Smooth muscle cell (in vitro differentiated cells): ENCODE measurements around the gene GOLGA8J. TPM values are rescaled to one million over a fixed set of nuclear protein-coding genes. Genes with fewer than 3 reads are reported as not detected.

Experiments
- polyA plus RNA-seq: library from polyadenylated mRNA; unstranded; fragments of >200 nt; fragmentation: Nextera tagmentation; extraction: Ambion mirVana; gene quantifications from 2 replicates; pipeline ENCODE4 v1.2.1, GENCODE V29; 2016
- small RNA-seq: library from RNA; depleted of rRNA; stranded (forward); fragments of <200 nt; gene quantifications from one replicate; pipeline ENCODE3, GENCODE V24; 2014
- total RNA-seq: library from RNA; depleted of rRNA; stranded (reverse); fragments of >200 nt; gene quantifications from 2 replicates; pipeline ENCODE4 v1.2.3, GENCODE V29; 2014

The GOLGA8J gene
- total and polyA plus RNA-seq, 2 experiments from 2014 or later, result not detected

Small RNAs within 50 kb of the gene (small RNA-seq; reads per million reads assigned to genes)
- gene RF00096 (not detected), gene RN7SL673P (not detected)

Other genes with a start within 250 kb of the GOLGA8J start
- gene GOLGA8T, start 52.1 kb downstream of the GOLGA8J start, total RNA-seq, result not detected in 2 replicates
- not detected in 2 replicates for gene GOLGA8T, start 52.1 kb downstream of the GOLGA8J start, polyA plus RNA-seq